Neural cell (in vitro differentiated cells): ENCODE measurements around the gene CTAGE1. TPM values are rescaled to one million over a fixed set of nuclear protein-coding genes. Genes with fewer than 3 reads are reported as not detected.

Experiments
- H2AFZ ChIP-seq: fragments of 200-600, 300-800 bp; sonication (generic), shearing (Covaris generic); 2 replicates; pipeline ENCODE4 v1.6.0; 2014; ENCODE audit warnings: low read depth, mild to moderate bottlenecking, antibody characterized with exemption, low read length, moderate library complexity
- H3F3A ChIP-seq: fragments of 200-600 bp; shearing (Covaris generic); 2 replicates; pipeline ENCODE4 v1.6.1; 2016; ENCODE audit warnings: mild to moderate bottlenecking, moderate library complexity, mixed read lengths, antibody characterized with exemption, low read length; ENCODE audit not compliant: insufficient read depth, poor library complexity, severe bottlenecking
- H3K27ac ChIP-seq: fragments of 200-600, 300-800 bp; sonication (generic), shearing (Covaris generic); 2 replicates; pipeline ENCODE4 v1.5.1; 2014; ENCODE audit warnings: mild to moderate bottlenecking, low read length, moderate library complexity
- H3K27me3 ChIP-seq: fragments of 300-800, 200-600 bp; sonication (generic), shearing (Covaris generic); 2 replicates; pipeline ENCODE4 v1.6.0; 2014; ENCODE audit warnings: mild to moderate bottlenecking, low read depth, low read length, moderate library complexity; ENCODE audit not compliant: insufficient read depth
- H3K36me3 ChIP-seq: fragments of 300-800, 200-600 bp; sonication (generic), shearing (Covaris generic); 2 replicates; pipeline ENCODE4 v1.5.1; 2014; ENCODE audit warnings: mild to moderate bottlenecking, antibody characterized with exemption, low read length, moderate library complexity; ENCODE audit not compliant: insufficient read depth
- H3K4me2 ChIP-seq: fragments of 300-800, 200-600 bp; sonication (generic), shearing (Covaris generic); 2 replicates; pipeline ENCODE4 v1.6.0; 2014; ENCODE audit warnings: mild to moderate bottlenecking, low read length
- H3K4me3 ChIP-seq: fragments of 300-800, 200-600 bp; sonication (generic), shearing (Covaris generic); 2 replicates; pipeline ENCODE4 v1.5.1; 2014; ENCODE audit warnings: mild to moderate bottlenecking, low read length, moderate library complexity
- H3K79me2 ChIP-seq: fragments of 200-600 bp; shearing (Covaris generic); replicated peaks from 2 replicates; pipeline ENCODE4 v1.6.0; 2014; ENCODE audit warnings: mild to moderate bottlenecking, low read length, moderate library complexity; ENCODE audit not compliant: insufficient read depth
- H3K9ac ChIP-seq: fragments of 300-800, 200-600 bp; sonication (generic), shearing (Covaris generic); 2 replicates; pipeline ENCODE4 v1.6.1; 2016; ENCODE audit warnings: mild to moderate bottlenecking, low read length, mixed read lengths
- H3K9me2 ChIP-seq: fragments of 200-600 bp; shearing (Covaris generic); 2 replicates; pipeline ENCODE4 v1.6.1; 2016; ENCODE audit warnings: mild to moderate bottlenecking, low read length, mixed read lengths; ENCODE audit not compliant: insufficient read depth
- H3K9me3 ChIP-seq: fragments of 200-600, 300-800 bp; sonication (generic), shearing (Covaris generic); 2 replicates; pipeline ENCODE4 v1.6.1; 2016; ENCODE audit warnings: mild to moderate bottlenecking, mixed run types, low read length, moderate library complexity, mixed read lengths
- H4K20me1 ChIP-seq: fragments of 200-600 bp; shearing (Covaris generic); 2 replicates; pipeline ENCODE4 v1.6.1; 2016; ENCODE audit warnings: mild to moderate bottlenecking, mixed run types; ENCODE audit not compliant: insufficient read depth
- EP300 ChIP-seq: fragments of 450-650 bp; conservative IDR thresholded peaks from 2 replicates; pipeline ENCODE4 v1.6.1; 2014; ENCODE audit warnings: antibody characterized with exemption, mild to moderate bottlenecking, moderate library complexity; ENCODE audit not compliant: poor library complexity, severe bottlenecking
- EZH2 ChIP-seq: fragments of 200-600, 300-800 bp; shearing (Covaris generic), sonication (generic); IDR thresholded peaks from 2 replicates; pipeline ENCODE4 v1.6.1; 2014; ENCODE audit warnings: antibody characterized with exemption, low read length, borderline replicate concordance, mild to moderate bottlenecking; ENCODE audit not compliant: insufficient read depth, poor library complexity, severe bottlenecking
- MXI1 ChIP-seq: fragments of 450-650 bp; conservative IDR thresholded peaks from 2 replicates; pipeline ENCODE4 v1.6.1; 2014; ENCODE audit warnings: antibody characterized with exemption, mild to moderate bottlenecking; ENCODE audit not compliant: poor library complexity, severe bottlenecking
- POLR2AphosphoS5 ChIP-seq: IDR thresholded peaks from 2 replicates; pipeline ENCODE4 v1.6.1; 2012
- RAD21 ChIP-seq: fragments of 450-650 bp; conservative IDR thresholded peaks from 2 replicates; pipeline ENCODE4 v1.6.1; 2014; ENCODE audit warnings: antibody characterized with exemption, mild to moderate bottlenecking, moderate library complexity
- SMC3 ChIP-seq: fragments of 450-650 bp; conservative IDR thresholded peaks from 2 replicates; pipeline ENCODE4 v1.6.1; 2014; ENCODE audit warnings: antibody characterized with exemption, mild to moderate bottlenecking, moderate library complexity; ENCODE audit not compliant: poor library complexity
- TAF1 ChIP-seq: IDR thresholded peaks from 2 replicates; pipeline ENCODE4 v1.6.1; 2012; ENCODE audit warnings: low read depth
- polyA plus RNA-seq: library from polyadenylated mRNA; depleted of rRNA; stranded (reverse); fragments of >200 nt; gene quantifications from 2 replicates; pipeline ENCODE4 v1.2.3, GENCODE V29; 2014
- TF ChIP-seq, protein P1 (sequence below): IDR thresholded peaks from 2 replicates; pipeline ENCODE4 v1.6.1; 2012; ENCODE audit warnings: borderline replicate concordance
- TF ChIP-seq, protein P2 (sequence below): fragments of 450-650 bp; IDR thresholded peaks from 2 replicates; pipeline ENCODE4 v1.5.1; 2014; ENCODE audit warnings: antibody characterized with exemption, mild to moderate bottlenecking, moderate library complexity; ENCODE audit not compliant: poor library complexity, severe bottlenecking

CTAGE1 gene
- polyA plus RNA-seq, 1 donor from 2014 or later = not detected

DNA sequence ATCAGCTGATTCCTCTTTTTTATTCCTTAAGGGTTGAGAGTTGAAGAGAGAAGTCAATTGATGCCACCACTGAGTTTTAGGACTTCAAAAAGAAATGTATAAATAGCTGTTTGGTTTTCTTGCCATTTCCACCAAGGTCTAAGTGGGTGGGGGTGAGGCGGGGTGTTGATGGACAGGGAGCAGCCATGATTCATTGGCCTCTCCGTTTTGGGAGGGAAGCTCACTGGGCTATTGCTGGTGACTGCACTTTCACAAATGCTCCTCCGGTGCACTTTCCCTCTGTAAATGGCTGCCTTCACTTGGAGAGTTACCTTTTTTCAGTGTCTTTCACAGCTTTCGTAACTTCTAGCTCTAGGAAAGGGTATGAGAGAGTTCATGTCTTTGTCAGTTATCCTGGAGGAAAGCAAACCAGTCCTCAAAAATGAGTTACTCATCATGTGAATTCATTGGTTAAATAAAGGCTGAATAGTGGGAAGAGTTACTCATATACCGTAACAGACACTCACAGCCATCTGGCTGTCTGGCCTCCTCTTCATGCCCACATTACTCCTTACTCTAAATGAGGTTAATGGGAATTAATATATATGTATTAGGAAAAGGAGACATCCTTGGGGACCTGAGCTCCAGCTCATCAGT, 17.4 kb upstream of the CTAGE1 start:
- Histone ChIP-seq H3K9me2 (no peaks in the 10 kb centered on the region), H3F3A (no peaks in the 10 kb centered on the region), H3K79me2 (no peaks in the 10 kb centered on the region), H3K36me3 (no peaks in the 10 kb centered on the region), H3K9ac (no peak overlapping the region), H2AFZ (no peak overlapping the region), H3K4me2 (no peak overlapping the region), H3K9me3 (no peaks in the 10 kb centered on the region), H3K27ac (no peak overlapping the region), H3K4me3 (no peak overlapping the region), H3K27me3 (no peaks in the 10 kb centered on the region), H4K20me1 (no peaks in the 10 kb centered on the region)
- TF ChIP-seq TAF1 (no peak), SMC3 (no peak), MXI1 (no peak)

DNA sequence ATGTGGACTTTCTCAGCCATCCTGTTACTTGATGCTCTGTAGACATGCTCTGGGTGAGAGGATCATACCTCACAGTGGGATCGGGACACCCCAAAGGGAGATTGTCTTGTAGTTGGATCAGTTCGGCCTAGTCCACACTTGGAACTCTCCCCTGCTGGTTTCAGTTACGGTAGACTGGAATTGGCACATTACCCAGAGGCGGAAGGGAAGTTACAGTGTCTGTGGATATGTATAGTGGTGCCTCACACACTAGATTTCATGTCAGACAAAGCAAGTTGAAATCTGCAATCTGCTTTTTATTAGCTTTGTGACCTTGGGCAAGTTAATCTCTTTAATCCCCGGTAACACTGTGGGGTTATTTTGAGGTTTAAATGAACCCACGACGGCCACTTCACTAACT, 16.2 kb upstream of the CTAGE1 start:
- H4K20me1 ChIP-seq = no peaks in the 10 kb centered on the region
- H3K9ac ChIP-seq = no peak overlapping the region
- no peak overlapping the region for H3K4me3 ChIP-seq
- H3K4me2 ChIP-seq = no peak overlapping the region
- no peak overlapping the region for H3K27ac ChIP-seq
- no peaks in the 10 kb centered on the region for H3K36me3 ChIP-seq
- no peaks in the 10 kb centered on the region for H3K9me3 ChIP-seq
- no peaks in the 10 kb centered on the region for H3K9me2 ChIP-seq
- H3F3A ChIP-seq = no peaks in the 10 kb centered on the region
- H2AFZ ChIP-seq = no peak overlapping the region
- no peaks in the 10 kb centered on the region for H3K79me2 ChIP-seq
- H3K27me3 ChIP-seq = no peaks in the 10 kb centered on the region
- TF ChIP-seq, protein P1, sequence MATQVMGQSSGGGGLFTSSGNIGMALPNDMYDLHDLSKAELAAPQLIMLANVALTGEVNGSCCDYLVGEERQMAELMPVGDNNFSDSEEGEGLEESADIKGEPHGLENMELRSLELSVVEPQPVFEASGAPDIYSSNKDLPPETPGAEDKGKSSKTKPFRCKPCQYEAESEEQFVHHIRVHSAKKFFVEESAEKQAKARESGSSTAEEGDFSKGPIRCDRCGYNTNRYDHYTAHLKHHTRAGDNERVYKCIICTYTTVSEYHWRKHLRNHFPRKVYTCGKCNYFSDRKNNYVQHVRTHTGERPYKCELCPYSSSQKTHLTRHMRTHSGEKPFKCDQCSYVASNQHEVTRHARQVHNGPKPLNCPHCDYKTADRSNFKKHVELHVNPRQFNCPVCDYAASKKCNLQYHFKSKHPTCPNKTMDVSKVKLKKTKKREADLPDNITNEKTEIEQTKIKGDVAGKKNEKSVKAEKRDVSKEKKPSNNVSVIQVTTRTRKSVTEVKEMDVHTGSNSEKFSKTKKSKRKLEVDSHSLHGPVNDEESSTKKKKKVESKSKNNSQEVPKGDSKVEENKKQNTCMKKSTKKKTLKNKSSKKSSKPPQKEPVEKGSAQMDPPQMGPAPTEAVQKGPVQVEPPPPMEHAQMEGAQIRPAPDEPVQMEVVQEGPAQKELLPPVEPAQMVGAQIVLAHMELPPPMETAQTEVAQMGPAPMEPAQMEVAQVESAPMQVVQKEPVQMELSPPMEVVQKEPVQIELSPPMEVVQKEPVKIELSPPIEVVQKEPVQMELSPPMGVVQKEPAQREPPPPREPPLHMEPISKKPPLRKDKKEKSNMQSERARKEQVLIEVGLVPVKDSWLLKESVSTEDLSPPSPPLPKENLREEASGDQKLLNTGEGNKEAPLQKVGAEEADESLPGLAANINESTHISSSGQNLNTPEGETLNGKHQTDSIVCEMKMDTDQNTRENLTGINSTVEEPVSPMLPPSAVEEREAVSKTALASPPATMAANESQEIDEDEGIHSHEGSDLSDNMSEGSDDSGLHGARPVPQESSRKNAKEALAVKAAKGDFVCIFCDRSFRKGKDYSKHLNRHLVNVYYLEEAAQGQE = no peak
- TF ChIP-seq, protein P2, sequence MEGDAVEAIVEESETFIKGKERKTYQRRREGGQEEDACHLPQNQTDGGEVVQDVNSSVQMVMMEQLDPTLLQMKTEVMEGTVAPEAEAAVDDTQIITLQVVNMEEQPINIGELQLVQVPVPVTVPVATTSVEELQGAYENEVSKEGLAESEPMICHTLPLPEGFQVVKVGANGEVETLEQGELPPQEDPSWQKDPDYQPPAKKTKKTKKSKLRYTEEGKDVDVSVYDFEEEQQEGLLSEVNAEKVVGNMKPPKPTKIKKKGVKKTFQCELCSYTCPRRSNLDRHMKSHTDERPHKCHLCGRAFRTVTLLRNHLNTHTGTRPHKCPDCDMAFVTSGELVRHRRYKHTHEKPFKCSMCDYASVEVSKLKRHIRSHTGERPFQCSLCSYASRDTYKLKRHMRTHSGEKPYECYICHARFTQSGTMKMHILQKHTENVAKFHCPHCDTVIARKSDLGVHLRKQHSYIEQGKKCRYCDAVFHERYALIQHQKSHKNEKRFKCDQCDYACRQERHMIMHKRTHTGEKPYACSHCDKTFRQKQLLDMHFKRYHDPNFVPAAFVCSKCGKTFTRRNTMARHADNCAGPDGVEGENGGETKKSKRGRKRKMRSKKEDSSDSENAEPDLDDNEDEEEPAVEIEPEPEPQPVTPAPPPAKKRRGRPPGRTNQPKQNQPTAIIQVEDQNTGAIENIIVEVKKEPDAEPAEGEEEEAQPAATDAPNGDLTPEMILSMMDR = no peak
- TF ChIP-seq POLR2AphosphoS5 (no peak), RAD21 (no peak), EZH2 (no peak), EP300 (no peak), MXI1 (no peak), TAF1 (no peak), SMC3 (no peak)
